ENCODE results near the gene PTPRN2. TPM values are rescaled to one million over a fixed set of nuclear protein-coding genes. Genes with fewer than 3 reads are reported as not detected.
A peak's percentile ranks its signal among the peaks of the same experiment; 100 is the strongest.

PTPRN2 gene
- total RNA-seq, 1 experiment from 2014 or later = 2.1 TPM

GRCh38 chr7:158497627-158498026, 90.0 kb downstream of the PTPRN2 start:
- H3K4me1 ChIP-seq (ENCODE audit: control insufficient read depth in 1 of 2, insufficient read depth in 2 of 2, low read length in 2 of 2) = peaks cover 0 to 5% of the 10 kb centered on the region in 2 experiments; a peak in 1 of 4 replicates
- ChIA-PET RAD21 (ENCODE audit: low non-redundant PET in 1 of 2, low total read pairs in 2 of 2, uncharacterized antibody in 2 of 2, unreplicated experiment in 2 of 2) (no interaction called here), CTCF (no interaction called here), POLR2A (no interaction called here)
- ATAC-seq (no peak), DNase-seq (ENCODE audit: low read depth, low spot score) (no peak)
- H3K9me2 ChIP-seq (ENCODE audit: insufficient read depth) = no peaks in the 10 kb centered on the region
- BruUV-seq (replicated peaks) = no TSS peak
- no peaks in the 10 kb centered on the region for H3K36me3 ChIP-seq (ENCODE audit: control insufficient read depth in 1 of 2, insufficient read depth in 2 of 2, low read length in 2 of 2)
- H3K9ac ChIP-seq (ENCODE audit: low read length) = no peak overlapping the region
- H3K27ac ChIP-seq (ENCODE audit: low read depth, low read length) = no peak overlapping the region
- H3K79me2 ChIP-seq (ENCODE audit: insufficient read depth, low read length) = no peaks in the 10 kb centered on the region
- H3K4me2 ChIP-seq (ENCODE audit: low read length) = no peak overlapping the region
- H3K27me3 ChIP-seq (ENCODE audit: insufficient read depth, low read length) = no peaks in the 10 kb centered on the region
- intact Hi-C loops (cut with micrococcal nuclease) = loop anchor here (5.0 kb wide), 1 partner anchor 150 kb away; no protein-coding TSS in a partner anchor
- H4K20me1 ChIP-seq (ENCODE audit: insufficient read depth) = no peaks in the 10 kb centered on the region
- H3K9me3 ChIP-seq (ENCODE audit: control insufficient read depth in 1 of 2, insufficient read depth in 1 of 2, low read depth in 1 of 2, low read length in 2 of 2) = no peaks in the 10 kb centered on the region
- TF ChIP-seq FOSL1 (IDR thresholded peaks at IDR 0.05; ENCODE audit: low read depth) = no peak
- H3K4me3 ChIP-seq (replicated peaks in 1 of 2; ENCODE audit: low read depth in 1 of 2, low read length in 2 of 2) = no peak overlapping the region
- no peak overlapping the region for H2AFZ ChIP-seq (ENCODE audit: low read depth, low read length, poor library complexity, severe bottlenecking)

- Histone ChIP-seq H3K27ac (ENCODE audit: low read depth, low read length) (no peak overlapping the region), H3K27me3 (ENCODE audit: insufficient read depth, low read length) (no peaks in the 10 kb centered on the region), H4K20me1 (ENCODE audit: insufficient read depth) (no peaks in the 10 kb centered on the region), H3K4me1 (ENCODE audit: control insufficient read depth in 1 of 2, insufficient read depth in 2 of 2, low read length in 2 of 2) (peaks cover 0 to 5% of the 10 kb centered on the region in 2 experiments; a peak in 1 of 4 replicates), H3K79me2 (ENCODE audit: insufficient read depth, low read length) (no peaks in the 10 kb centered on the region), H3K4me3 (replicated peaks in 1 of 2; ENCODE audit: low read depth in 1 of 2, low read length in 2 of 2) (no peak overlapping the region), H3K9ac (ENCODE audit: low read length) (no peak overlapping the region), H2AFZ (ENCODE audit: low read depth, low read length, poor library complexity, severe bottlenecking) (no peak overlapping the region), H3K9me2 (ENCODE audit: insufficient read depth) (no peaks in the 10 kb centered on the region), H3K9me3 (ENCODE audit: control insufficient read depth in 1 of 2, insufficient read depth in 1 of 2, low read depth in 1 of 2, low read length in 2 of 2) (no peaks in the 10 kb centered on the region), H3K36me3 (ENCODE audit: control insufficient read depth in 1 of 2, insufficient read depth in 2 of 2, low read length in 2 of 2) (no peaks in the 10 kb centered on the region), H3K4me2 (ENCODE audit: low read length) (no peak overlapping the region)
- ChIA-PET CTCF (interaction anchor here (1.0 kb wide), 1 partner anchor 481 kb away, joined by 5 read pairs; no protein-coding TSS in a partner anchor), POLR2A (no interaction called here), RAD21 (ENCODE audit: low non-redundant PET in 1 of 2, low total read pairs in 2 of 2, uncharacterized antibody in 2 of 2, unreplicated experiment in 2 of 2) (no interaction called here)
- BruUV-seq (replicated peaks) = no TSS peak
- intact Hi-C loops (cut with micrococcal nuclease) = loop anchor here (5.0 kb wide), 1 partner anchor 152 kb away; no protein-coding TSS in a partner anchor
- TF ChIP-seq RAD21 (IDR thresholded peaks at IDR 0.05; ENCODE audit: low read depth) (peak; percentile 73), POLR2A (IDR thresholded peaks at IDR 0.05; ENCODE audit: borderline replicate concordance, extremely low read depth, insufficient read depth, insufficient read length) (no peak), CTCF (IDR thresholded peaks at IDR 0.05 in 2 of 3, conservative IDR thresholded peaks at IDR 0.05 in 1 of 3; ENCODE audit: borderline replicate concordance in 1 of 3, insufficient read depth in 1 of 3, low read depth in 2 of 3, low read length in 2 of 3) (peak; percentile 18 to 31 (median 21); a peak in 3 of 6 replicates)
- ATAC-seq (peak; percentile 87), DNase-seq (ENCODE audit: low read depth, low spot score) (peak; percentile 8)
Measured at GRCh38 chr7:158495786-158496185, 91.8 kb downstream of the PTPRN2 start.
